GM12878 (cell line): ENCODE measurements around the gene DUSP22. TPM values are rescaled to one million over a fixed set of nuclear protein-coding genes. Genes with fewer than 3 reads are reported as not detected.
A peak's percentile ranks its signal among the peaks of the same experiment; 100 is the strongest.

Experiments used
- CUX1 ChIP-seq: IDR thresholded peaks from 2 replicates; pipeline ENCODE4 v1.6.1; 2012; ENCODE audit warnings: improper control_type of control experiment, low read depth, low read length; ENCODE audit not compliant: insufficient replicate concordance
- GATAD2B ChIP-seq: fragments of 450-650 bp; conservative IDR thresholded peaks from 2 replicates; pipeline ENCODE4 v1.6.1; 2017; ENCODE audit warnings: low read depth, mild to moderate bottlenecking, moderate library complexity
- KLF5 ChIP-seq: fragments of 450-650 bp; IDR thresholded peaks from 2 replicates; pipeline ENCODE4 v1.6.1; 2014; ENCODE audit warnings: mild to moderate bottlenecking; ENCODE audit not compliant: partially characterized antibody
- MTA2 ChIP-seq: fragments of 450-650 bp; IDR thresholded peaks from 2 replicates; pipeline ENCODE4 v1.6.1; 2016; ENCODE audit warnings: low read depth, mild to moderate bottlenecking, moderate library complexity
- MYC ChIP-seq: IDR thresholded peaks from 2 replicates; pipeline ENCODE4 v1.6.1; 2011; ENCODE audit warnings: mild to moderate bottlenecking, low read length, moderate library complexity, inconsistent platforms; ENCODE audit not compliant: insufficient read depth, insufficient replicate concordance, insufficient read length, severe bottlenecking
- NR2C1 ChIP-seq: fragments of 450-650 bp; IDR thresholded peaks from 2 replicates; pipeline ENCODE4 v1.6.1; 2017; ENCODE audit warnings: antibody characterized with exemption, mild to moderate bottlenecking, moderate library complexity
- RAD51 ChIP-seq: fragments of 450-650 bp; IDR thresholded peaks from 2 replicates; pipeline ENCODE4 v1.6.1; 2016; ENCODE audit warnings: moderate library complexity, mild to moderate bottlenecking, inconsistent platforms
- RFX5 ChIP-seq: IDR thresholded peaks from 2 replicates; pipeline ENCODE4 v1.6.1; 2011; ENCODE audit warnings: low read depth, low read length, improper control_type of control experiment
- SIN3A ChIP-seq: IDR thresholded peaks from 2 replicates; pipeline ENCODE4 v1.6.1; 2012; ENCODE audit warnings: low read depth, low read length, improper control_type of control experiment
- SKIL ChIP-seq: fragments of 450-650 bp; IDR thresholded peaks from 2 replicates; pipeline ENCODE4 v1.6.1; 2017; ENCODE audit warnings: mild to moderate bottlenecking, low read depth, inconsistent platforms; ENCODE audit not compliant: poor library complexity, severe bottlenecking
- TCF7 ChIP-seq: IDR thresholded peaks from 2 replicates; pipeline ENCODE4 v1.6.1; 2014; ENCODE audit warnings: antibody characterized with exemption, borderline replicate concordance
- USF2 ChIP-seq: IDR thresholded peaks from 2 replicates; pipeline ENCODE4 v1.6.1; 2011; ENCODE audit warnings: low read depth, low read length, improper control_type of control experiment, borderline replicate concordance
- ZNF592 ChIP-seq: fragments of 450-650 bp; IDR thresholded peaks from 2 replicates; pipeline ENCODE4 v1.6.1; 2017; ENCODE audit warnings: mild to moderate bottlenecking, moderate library complexity
- polyA plus RNA-seq, 11 experiments: library from polyadenylated mRNA; depleted of rRNA in 4 of 11; unstranded in 6 of 11; stranded (reverse) in 5 of 11; fragments of >200 nt; fragmentation: Nextera tagmentation in 4 of 11; fragmentation: Illumina TruSeq in 1 of 11; extraction: Ambion mirVana in 4 of 11; extraction: Trizol in 1 of 11; gene quantifications; 1 replicate in 1 of 11; 2 replicates in 10 of 11; pipeline versions ENCODE4 v1.2.1 to v1.2.3, GENCODE V29; 2011 to 2016; ENCODE audit warnings: inconsistent platforms in 2 of 11, missing spikeins in 2 of 11, low read depth in 1 of 11
- total RNA-seq, 4 experiments: library from RNA; depleted of rRNA in 3 of 4; stranded (reverse); fragments of >200 nt in 3 of 4; fragmentation: Illumina TruSeq in 1 of 4; extraction: Trizol in 1 of 4; gene quantifications; 2 replicates each; pipeline versions ENCODE4 v1.2.1 to v1.2.3, GENCODE V29; 2013 to 2021

DUSP22 gene
- total and polyA plus RNA-seq, 10 of the 15 experiments (the other 5 are each of a cell fraction or from before 2014, with no cell fraction given): 78.9 to 156 (median 107) TPM

- peak; percentile 88; the same call in 1 of the 2 replicates for TF ChIP-seq ZNF592
- TF ChIP-seq NR2C1: no peak
- no peak for TF ChIP-seq KLF5
- no peak for TF ChIP-seq CUX1
- peak; percentile 45 for TF ChIP-seq SKIL
- TF ChIP-seq USF2: no peak
- TF ChIP-seq RAD51: no peak
- TF ChIP-seq GATAD2B: peak; percentile 24; the same call in 1 of the 2 replicates
- no peak for TF ChIP-seq MYC
- no peak for TF ChIP-seq SIN3A
- TF ChIP-seq TCF7: no peak
- peak; percentile 48 for TF ChIP-seq MTA2
- no peak for TF ChIP-seq RFX5
Observed at GRCh38 chr6:329888-330691, 37.8 kb downstream of the DUSP22 start (continued).
